AG08395 (cell line): ENCODE measurements around the gene ITPR1.

ENCODE experiments used
- DNase-seq: peaks from one replicate; pipeline ENCODE4 v3.0.0; 2012; ENCODE audit warnings: mixed read lengths, low spot score

Gene ITPR1

DNA sequence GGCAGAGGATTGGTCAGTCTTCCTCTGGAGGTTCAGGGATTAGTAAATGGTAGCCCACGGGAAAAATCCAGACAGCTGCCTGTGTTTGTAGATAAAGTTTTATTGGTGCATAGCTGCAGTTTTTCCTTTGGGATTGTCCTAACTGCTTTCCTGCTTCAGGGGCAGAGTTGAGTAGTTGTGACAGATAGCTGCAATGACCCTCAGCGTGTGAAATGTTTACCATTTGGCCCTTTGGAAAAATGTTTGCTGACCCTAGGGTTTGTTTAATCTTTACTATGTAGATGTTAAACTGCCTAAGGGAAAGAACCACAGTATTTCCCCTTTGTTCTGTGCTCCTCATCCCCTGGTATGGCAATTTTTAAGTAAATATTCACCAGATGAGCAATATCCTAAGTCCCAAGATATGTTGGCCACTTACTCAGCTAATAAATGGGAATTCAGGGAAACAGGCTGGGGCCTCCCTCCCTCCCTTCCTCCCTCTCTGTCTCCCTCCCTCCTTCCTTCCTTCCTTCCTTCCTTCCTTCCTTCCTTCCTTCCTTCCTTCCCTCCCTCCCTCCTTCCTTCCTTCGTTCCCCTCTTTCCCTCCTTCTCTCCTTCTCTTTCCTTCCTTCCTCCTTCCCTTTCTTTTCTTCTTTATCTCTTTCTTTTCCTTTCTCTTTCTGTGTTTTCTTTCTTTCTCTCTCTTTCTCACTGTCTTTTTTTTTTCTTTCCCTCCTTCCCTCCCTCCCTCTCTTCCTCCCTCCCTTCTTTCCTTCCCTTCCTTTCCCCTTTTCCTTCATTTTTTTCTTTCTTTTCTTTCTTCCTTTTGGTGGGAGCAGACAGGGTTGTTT is 251.5 kb downstream of the ITPR1 start:
- no peak for DNase-seq

DNA sequence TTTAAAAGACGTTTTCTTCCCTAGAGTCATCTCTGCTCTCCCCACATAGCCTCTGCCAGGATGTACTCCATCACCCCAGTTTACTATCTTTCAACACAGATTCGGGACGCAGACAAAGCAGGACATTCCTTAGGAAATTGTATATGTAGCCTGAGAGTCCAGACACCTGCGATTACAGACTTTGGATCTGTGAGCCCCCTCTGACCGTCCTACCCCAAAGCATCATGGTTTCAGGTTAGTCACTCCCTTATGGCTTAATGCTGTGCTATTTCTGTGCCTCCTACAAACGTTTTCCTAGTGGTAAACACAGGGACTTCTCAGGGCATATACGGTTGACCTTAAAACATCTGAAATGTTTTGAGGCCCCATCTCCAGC is 252.1 kb downstream of the ITPR1 start:
- no peak for DNase-seq

DNA sequence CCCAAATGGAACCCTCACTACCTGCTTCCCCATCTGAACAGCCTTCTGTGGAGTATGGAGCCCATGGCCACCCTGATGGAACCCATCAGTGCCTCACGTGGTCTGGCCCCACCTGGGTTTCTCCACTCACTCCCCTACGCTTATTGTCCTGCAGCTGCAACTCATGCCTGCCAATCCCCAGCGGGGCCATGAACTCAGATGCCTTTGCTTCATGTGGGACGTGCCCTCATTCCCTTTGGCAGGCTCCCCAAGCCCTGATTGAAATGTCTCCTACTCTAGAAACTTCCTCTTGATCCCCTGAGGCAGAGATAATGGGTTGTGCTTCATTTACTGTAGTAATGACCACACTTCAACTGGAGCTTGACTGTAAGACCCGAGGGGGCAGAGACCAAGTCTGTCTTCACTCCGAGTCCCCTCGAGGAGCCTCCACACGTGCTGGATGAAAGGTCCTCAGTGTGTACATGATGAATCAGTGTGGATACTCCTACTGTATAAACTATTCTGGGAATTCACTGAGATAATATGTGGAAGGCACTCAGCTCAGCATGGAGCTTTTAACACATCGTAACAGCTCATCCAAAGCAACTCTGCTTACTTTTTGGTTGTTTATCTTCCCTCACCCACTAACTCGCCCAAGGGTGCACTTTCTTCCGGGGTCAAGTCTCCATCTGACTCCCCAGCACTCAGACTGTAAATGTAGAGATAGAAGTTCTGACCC is 253.3 kb downstream of the ITPR1 start:
- no peak for DNase-seq

DNA sequence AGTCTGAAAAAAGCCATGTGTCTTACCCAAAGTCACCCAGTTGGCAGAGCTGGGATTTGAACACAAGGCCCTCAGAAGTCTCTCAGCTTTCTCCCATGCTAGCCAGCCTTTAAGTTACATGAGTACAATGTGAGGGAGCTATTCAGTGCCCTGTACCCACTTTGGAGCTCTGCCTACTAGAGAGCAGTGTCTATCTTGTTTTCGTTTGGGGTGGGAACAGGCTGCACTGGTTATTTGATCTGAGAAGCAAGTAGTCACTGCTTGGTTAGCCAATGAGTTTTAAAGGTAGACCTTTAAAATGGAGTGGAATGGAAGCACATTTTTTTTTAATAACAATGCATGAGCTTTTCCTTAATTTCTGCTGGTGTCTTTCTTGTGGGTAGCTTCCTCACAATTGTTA is 255.0 kb downstream of the ITPR1 start:
- DNase-seq, result no peak

DNA sequence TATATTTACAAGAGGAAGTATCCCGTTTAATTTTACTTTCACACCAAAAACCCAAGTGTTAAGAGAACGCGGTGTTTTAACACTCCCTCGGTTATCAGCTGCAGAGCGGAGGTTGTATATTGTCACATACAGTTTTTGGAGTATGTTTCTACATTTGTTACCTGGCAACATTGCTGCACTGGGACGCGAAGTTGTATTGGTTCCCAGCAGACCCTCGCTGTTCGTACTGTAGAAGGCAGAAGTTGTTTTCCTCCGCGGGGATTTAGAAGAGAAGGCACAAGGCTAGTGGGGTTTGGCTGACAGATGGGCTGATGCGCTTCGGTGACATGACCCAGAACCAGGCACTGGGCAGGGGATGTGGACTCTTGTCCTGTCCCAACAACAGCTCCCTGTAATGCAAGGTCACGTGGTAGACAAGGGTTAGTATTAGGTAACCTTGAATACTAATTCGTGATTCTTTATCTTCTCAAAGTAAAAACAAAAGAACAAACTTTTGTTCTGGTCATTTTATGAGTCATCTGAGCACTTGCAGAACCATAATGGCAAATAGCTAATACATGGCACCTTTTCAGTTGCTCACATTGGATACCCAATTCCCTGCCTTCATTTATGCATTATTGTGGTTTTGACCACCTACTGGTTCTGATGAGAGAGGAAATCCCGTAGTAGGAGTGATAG is 255.7 kb downstream of the ITPR1 start:
- DNase-seq, result no peak

DNA sequence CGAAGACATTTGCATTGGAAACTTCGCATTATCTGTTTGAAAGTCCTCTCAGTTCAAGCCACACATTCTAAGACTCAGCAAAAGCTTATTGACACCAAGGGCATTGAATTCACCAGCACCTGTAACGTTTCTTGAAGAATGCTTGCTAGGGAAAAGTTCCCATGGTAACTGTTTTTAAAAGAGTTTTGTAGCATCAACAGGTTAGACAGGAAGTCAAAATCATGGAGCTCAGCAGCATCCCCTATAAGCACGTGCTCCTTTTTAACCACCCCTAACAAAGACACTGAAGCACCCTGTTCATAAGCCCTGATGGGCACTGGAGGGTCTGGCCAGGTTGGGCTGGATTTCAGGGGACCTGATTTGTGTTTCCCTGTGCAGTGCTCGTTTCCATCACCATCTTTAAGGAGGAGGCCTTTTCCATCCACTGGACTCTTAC is 256.4 kb downstream of the ITPR1 start:
- no peak for DNase-seq

DNA sequence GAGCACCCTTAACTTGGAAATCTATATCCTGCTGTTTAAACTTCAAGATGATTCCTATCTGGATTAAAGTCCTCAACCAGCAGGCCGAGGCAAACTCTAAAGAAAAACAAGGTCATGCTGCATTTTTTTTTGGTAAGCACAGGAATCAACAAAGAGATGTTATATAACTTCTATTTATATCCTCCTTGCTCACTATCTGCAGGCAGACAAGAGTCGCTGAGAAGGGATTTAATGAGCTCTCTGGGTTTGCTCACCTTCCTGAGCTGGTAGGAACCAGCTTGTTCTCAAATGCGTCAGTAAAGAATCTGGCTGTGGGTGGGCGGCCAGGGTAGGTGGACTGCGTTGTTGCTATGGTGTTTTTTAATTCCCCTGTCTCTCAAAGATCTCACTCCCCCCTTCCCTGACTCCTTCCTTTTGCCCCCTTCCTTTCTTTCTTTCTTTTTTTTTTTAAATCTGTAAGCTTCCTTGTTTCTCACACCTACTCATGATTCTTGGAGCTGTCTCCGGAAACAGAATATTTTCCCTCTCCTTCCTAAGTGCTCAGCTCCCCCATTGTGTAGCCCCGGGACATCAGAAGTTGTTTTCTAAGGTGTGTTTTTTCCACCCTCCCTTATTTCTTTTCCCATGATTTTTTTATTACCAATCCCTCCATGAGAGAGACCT is 257.3 kb downstream of the ITPR1 start:
- DNase-seq, result no peak

DNA sequence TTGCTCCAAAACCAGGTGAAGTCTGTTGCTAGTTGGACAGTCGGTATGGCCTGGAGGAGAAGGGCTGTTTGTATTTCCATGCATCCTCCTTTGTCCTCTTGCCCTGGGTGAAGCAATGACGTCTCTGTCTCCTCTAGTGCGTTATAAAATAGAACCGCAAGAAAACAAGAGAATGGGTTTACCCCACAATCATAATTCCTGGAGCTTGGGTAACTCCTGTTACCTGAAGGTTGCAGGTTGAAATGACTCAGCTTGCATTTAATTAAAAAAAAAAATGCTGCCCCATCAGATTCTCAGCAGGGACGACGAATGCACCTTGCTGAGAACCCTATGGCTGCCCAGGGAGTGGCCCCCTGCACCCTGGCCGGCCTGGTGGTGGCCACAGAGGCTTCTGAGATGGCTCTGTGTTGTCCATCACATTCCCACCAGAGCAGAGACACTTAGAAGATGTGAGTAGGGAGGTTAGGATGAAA is 257.9 kb downstream of the ITPR1 start:
- no peak for DNase-seq

DNA sequence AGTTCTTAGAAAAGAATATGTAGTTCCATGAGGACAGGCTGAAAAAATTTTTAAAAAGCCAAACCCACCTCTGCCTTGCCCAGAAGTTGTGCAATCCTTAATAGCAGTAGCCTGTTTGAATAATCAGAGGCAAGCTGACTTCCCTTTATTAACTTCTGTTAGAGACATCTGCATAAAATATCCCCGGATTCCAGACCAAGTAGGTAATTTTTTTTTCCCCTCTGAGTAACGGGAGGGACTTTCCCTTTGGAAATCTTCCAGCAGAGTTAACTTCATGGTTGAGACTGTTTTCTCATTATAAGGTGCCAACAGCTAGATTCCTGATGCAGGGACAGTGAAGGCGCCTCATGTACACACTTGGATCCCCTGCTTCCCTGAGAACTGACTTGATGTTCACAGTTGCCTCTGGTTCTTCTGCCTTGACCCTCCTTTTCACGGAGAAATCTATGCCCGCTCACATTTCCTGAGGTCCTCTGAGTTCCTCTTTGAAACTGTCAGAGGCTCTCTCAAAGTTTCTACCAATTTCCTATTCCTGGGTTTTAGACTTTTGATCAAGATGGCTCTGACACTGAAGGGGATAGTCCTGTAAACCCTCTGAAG is 258.5 kb downstream of the ITPR1 start:
- peak; percentile 73 for DNase-seq

DNA sequence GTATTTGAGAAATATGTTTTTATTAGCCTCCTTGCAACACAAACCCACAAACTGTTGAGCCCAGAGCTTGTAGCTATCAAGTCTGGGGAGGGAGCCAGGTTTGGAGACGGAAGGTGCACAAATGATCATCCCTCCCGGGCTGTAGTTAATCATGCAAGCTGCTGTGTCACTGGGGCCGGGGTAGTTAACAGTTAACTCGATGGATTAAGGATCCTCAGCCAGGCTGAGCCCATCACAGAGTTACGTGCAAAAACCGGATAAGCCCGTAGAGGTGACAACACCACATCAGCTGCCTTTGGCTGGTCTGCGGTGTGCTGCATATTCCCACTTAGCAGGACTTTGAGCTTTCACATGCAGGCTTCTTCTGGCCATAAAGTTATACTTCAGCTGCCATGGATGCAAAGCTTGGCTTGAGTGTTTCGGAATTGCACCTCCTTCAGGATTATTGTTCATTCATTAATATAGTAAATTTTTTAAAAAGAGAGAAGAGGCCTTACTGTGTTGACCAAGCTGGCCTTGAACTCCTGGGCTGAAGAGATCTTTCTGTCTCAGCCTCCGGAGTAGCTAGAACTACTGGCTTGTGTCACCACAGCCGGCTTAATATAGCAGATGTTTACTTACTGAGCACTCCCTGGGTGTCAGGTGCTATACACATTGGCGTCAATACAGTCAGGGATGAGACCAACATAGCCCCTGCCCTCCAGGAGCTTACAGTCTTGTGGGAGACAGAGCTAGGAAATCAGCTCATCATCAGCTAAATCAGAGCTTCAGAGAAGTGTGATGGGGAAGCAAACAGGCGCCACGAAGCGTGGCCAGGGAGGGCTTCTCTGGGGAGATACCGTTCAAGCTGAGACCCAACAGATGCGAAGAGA is 259.3 kb downstream of the ITPR1 start:
- peak; percentile 25 for DNase-seq

DNA sequence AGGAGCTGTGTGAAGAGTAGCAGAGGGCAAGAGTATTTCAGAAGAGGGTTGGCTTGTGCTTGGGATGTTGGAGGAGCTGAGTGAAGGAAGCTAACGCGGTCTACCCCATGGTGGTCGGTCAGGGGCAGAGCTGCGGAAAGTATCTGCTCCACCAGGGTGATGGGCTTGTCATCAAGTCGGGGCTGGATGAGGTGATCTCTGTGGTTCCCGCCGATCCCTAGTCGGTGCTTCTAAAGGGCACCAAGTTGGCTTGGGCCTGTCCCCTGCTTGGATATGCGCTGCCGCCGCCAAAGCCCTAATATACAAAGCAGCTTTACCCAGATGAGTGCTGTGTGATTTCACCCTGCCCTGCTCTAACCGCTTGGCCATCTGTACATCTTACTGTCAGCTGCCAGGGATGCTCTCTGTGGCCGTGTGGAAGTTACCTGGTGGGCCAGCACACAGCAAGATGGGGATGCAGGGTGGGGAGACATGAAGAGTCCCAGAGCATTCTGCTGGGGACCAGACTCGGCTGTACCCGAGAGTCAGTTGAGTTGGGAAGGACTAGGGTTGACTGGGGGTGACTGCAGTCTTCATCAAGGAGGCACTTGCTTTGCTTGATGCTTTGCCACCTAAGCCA is 260.0 kb downstream of the ITPR1 start:
- DNase-seq, result no peak

DNA sequence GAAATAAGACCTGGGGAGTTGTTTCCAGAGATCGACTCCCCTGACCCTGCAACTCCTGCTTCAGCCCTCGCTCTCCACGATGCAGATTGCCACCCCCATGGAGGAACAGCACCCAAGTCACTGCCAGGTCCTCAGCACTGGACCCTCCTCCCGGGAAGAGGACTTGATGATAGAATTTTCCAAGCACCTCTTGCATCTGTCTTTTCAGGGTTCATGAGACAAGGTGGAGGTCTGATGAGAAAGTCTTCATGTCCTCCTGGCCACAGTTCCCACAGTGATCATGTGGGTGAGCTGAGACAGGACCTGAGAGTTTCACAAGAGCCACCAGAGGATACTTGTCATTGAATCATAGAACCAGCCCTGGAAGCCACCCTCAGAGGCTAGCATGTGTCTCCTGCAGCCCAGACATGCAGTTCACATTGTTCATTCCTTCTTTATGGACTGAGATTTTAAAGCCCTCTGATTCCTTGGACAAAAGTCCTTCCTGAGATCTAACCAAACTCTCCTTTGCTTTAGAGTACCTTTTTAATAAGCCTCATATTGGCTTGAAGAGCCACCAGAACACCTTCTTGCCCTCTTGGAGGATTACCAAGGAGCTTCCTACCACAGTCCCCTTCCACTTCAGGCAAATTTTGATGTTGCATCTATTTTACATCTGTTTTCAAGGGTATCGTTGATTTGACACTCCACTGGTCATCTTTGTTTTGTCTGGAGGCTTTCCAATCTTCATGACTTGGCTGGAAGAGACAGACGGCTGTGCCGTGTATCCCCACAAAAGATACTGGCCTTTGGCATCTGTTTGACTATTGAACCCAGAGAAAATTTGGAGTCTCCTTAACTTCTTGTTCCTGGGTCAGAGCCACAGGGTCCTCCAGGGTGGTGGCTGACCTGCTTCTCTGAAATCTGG is 261.3 kb downstream of the ITPR1 start:
- no peak for DNase-seq

DNA sequence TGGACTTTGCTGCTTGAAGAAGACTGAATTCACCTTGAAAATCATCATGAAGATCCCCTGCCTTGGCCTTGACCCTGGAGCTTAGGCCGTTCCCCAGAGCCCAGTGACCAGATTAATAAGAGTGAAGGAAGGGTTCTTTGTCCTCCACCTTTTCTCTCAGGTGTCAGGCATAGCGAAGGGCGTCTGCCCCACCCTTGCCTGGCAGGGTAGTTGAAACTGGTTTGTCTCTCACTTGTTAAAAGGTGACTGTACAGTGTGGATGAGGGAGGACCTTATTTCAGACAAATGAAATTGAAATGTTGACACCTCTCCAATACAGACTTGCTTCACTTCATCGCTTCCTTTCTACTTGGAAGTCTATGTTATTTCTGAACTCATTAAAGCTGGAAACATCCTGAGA is 262.4 kb downstream of the ITPR1 start:
- DNase-seq, result no peak

DNA sequence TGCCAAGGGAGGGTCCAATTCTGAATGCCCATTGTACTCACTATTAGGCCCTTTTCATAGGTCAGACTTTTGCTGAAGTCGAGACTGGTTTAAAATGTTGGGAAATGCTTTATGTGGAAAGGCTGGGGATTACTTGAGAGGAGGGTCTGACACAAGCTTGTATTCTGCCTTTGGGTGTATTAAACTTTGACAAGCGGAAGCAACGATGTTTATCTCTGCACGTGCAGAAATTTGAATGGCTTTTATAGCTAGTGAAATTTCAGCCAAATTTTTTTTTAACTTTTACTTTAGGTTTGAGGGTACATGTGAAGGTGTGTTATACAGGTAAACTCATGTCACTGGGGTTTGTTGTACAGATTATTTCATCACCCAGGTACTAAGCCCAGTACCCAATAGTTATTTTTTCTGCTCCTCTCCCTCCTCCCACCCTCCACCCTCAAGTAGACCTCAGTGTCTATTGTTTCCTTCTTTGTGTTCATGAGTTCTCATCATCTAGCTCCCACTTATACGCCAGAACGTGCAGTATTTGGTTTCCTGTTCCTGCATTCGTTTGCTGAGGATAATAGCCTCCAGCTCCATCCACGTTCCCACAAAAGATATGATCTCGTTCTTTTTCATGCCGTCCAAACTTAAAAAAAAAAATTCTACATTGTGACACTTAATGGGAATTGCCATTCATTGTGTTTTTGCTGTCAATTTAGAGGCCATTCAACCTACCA is 263.1 kb downstream of the ITPR1 start:
- DNase-seq, result no peak

DNA sequence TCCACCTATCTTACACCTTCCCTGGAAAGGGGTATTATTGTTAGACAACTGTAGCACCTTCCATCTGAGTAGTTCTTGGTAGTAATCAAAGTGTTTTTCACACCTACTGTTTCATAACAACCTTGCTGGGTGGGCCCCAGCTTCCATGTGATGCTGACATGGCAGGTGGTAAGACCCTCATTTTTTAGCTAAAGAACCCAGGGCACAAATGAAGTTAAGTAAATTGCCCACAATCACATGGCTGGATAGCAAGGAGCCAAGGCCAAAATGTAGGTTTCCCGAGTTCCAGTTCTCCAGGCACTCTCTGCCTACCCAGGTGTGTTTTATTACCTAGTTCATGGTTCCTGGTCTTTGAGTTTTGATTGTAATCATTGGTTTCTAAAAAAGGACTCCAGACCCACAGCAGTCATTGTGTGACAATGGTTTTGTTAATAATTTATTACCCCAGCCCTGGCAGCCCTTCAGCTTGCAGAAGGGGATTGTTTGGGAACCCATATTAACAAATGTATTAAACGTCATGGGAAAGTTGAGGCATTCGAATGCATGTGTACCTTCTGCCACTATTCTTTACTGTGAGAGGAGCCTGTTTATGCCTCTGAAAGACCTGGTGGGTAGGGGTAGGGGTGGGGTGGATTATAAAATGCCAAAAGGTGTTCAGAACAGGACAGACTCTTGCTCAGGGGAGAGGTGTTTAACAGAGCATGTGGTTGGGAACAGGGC is 263.9 kb downstream of the ITPR1 start:
- DNase-seq, result no peak

DNA sequence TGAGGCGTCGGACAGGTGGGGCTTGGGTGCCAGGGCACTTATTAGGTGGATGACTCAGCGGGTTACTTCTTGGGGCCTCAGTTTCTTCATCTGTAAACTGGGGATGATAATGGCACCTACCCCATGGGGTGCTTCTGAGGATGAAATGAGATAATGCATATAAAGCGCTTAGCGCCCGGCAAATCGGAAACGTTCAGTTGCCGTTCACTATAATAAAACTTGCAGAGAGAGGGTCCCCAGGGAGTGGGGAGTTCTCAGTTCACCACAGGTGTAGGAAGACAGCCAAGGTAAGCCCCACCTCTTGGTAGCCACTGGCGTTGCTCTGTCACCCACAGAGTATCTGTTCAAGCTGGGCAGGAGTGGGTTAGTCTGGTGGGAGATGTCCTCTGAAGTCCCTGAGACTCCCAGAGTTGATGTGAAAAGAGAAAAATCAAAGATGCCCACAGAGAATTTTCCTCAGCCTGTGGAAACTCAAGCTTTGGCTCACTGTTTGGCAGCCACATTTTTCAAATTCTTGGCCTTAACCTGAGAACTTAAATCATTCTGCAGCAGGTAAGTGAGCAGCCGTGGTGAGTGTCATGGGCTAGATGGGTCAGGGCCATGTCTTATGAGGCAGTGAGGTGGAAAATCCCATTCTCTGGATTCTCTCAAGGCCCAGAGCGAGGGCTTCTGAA is 264.6 kb downstream of the ITPR1 start:
- DNase-seq, result no peak

DNA sequence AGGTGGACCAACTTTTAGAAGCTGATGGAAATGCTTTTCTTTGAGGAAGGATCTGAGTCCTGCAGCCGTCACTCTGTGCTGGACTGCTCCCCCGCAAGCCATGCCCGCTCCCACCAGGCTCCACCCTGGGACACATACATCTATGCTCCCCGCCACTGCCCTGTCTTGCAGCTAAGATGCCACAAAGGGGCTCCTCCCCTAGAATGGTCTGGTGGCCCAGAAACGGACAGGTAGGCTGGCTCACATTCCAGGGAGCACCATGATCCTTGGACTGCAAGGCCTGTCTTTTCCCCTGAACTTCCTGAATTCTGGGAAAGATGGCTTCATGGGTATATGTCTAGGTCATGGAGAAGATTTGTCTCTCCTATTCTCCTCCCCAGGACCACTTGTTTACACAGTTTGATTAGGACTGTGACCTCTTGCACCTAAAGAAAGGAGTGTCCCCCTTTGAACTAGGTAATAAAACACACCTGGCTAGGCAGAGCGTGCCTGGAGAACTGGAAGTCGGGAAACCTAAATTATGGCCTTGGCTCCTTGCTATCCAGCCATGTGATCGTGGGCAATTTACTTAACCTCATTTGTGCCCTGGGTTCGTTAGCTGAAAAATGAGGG is 265.2 kb downstream of the ITPR1 start:
- no peak for DNase-seq
